22Rv1 (cell line): ENCODE measurements around the gene PRAMEF33.
"Not testable (repeated sequence)": the region's sequence is repeated elsewhere in the genome, so short reads cannot be mapped to it uniquely, and the experiment has no call there.

ENCODE experiments used
- ZFX ChIP-seq: fragments of 450-650 bp; IDR thresholded peaks from 2 replicates; pipeline ENCODE4 v1.6.1; 2017; ENCODE audit warnings: antibody characterized with exemption, borderline replicate concordance
- TF ChIP-seq, protein P1 (sequence below): fragments of 450-650 bp; IDR thresholded peaks from 2 replicates; pipeline ENCODE4 v1.5.1; 2017; ENCODE audit warnings: mild to moderate bottlenecking

DNA sequence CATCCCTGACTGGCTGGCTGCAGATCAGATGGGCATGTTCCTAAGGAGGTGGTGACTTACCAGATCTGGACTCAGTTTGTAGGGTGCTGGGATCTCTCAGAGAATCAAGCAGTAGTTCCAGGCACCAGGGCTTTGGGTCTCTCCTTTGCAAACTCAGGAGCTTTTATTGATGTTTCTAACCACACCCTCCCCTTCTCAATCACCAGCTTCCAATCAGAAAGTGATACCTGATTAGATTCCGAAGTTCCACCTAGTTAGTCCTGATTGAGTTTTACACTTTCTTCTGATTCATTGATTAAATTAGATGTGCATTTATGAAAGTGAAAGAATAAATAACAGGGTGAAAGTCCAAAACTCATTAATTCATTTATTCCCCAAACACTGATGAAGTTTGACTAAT is 18.3 kb upstream of the PRAMEF33 start, which contains the start of gene PRAMEF8:
- TF ChIP-seq, protein P1, sequence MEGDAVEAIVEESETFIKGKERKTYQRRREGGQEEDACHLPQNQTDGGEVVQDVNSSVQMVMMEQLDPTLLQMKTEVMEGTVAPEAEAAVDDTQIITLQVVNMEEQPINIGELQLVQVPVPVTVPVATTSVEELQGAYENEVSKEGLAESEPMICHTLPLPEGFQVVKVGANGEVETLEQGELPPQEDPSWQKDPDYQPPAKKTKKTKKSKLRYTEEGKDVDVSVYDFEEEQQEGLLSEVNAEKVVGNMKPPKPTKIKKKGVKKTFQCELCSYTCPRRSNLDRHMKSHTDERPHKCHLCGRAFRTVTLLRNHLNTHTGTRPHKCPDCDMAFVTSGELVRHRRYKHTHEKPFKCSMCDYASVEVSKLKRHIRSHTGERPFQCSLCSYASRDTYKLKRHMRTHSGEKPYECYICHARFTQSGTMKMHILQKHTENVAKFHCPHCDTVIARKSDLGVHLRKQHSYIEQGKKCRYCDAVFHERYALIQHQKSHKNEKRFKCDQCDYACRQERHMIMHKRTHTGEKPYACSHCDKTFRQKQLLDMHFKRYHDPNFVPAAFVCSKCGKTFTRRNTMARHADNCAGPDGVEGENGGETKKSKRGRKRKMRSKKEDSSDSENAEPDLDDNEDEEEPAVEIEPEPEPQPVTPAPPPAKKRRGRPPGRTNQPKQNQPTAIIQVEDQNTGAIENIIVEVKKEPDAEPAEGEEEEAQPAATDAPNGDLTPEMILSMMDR = not testable (repeated sequence)
- not testable (repeated sequence) for TF ChIP-seq ZFX
